Measurements from ENCODE around the gene SLC39A2.

DNA sequence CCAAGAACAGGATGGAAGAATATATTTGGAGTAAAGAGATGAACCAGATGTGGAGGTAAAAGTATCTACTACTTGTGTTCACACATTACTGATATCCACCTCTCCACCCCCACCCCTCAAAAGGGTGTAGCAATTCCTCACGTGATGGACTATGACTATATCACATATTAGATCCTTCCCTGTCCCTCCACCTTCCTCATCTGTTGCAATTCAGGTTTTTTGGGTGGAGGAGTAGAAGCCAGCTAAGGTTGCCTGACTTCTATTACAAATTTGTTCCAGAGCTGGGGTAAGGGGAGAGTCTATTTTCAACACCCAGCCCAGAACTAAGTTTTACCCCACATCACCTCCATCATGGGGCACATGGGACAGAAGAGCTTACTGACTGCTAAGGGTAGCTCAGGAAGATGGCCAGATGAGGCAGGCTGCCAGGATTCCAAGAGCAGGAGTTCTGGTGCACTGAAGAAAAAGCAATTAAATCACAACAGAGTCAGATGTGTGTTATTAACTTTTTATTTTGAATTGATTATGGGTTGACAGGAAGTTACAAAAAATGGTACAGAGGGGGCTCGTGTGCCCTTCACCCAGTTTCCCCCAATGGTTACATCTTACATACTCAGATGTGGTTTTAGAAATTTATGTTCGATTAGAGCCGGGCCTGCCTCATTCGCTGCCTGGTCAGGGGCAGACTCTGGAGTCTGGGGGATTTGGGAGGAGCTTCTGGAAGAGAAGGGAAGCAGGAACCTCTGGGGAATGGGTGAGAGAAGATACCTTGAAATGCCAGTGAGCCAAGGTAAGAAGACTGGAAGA is 33.4 kb downstream of the SLC39A2 start:
- TF ChIP-seq CTCF (IDR thresholded peaks at IDR 0.05; ENCODE audit: low read depth, low read length, missing input control) (no peak), RAD21 (IDR thresholded peaks at IDR 0.05) (no peak)
- TF ChIP-seq, protein P1, sequence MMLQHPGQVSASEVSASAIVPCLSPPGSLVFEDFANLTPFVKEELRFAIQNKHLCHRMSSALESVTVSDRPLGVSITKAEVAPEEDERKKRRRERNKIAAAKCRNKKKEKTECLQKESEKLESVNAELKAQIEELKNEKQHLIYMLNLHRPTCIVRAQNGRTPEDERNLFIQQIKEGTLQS (IDR thresholded peaks at IDR 0.05), result no peak
- TF ChIP-seq, protein P2, sequence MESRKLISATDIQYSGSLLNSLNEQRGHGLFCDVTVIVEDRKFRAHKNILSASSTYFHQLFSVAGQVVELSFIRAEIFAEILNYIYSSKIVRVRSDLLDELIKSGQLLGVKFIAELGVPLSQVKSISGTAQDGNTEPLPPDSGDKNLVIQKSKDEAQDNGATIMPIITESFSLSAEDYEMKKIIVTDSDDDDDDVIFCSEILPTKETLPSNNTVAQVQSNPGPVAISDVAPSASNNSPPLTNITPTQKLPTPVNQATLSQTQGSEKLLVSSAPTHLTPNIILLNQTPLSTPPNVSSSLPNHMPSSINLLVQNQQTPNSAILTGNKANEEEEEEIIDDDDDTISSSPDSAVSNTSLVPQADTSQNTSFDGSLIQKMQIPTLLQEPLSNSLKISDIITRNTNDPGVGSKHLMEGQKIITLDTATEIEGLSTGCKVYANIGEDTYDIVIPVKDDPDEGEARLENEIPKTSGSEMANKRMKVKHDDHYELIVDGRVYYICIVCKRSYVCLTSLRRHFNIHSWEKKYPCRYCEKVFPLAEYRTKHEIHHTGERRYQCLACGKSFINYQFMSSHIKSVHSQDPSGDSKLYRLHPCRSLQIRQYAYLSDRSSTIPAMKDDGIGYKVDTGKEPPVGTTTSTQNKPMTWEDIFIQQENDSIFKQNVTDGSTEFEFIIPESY (IDR thresholded peaks at IDR 0.05), result no peak

Data from liver (tissue), 3 donors.